Spinal cord (tissue), 10 donors: Measurements from ENCODE around the gene LSP1. TPM values are rescaled to one million over a fixed set of nuclear protein-coding genes. Genes with fewer than 3 reads are reported as not detected.
A peak's percentile ranks its signal among the peaks of the same experiment; 100 is the strongest.

Experiments used
- DNase-seq, 6 donors: peaks; one replicate each; pipeline versions ENCODE4 v3.0.0 to v3.0.0-alpha.2; 2013 to 2015; ENCODE audit warnings: low spot score in 6 of 6, low read depth in 4 of 6
- H3K27ac ChIP-seq: one replicate; pipeline ENCODE4 v1.5.1; 2013; ENCODE audit warnings: low read depth, low read length, control low read depth
- H3K27me3 ChIP-seq: one replicate; pipeline ENCODE4 v1.6.1; 2013; ENCODE audit warnings: low read length; ENCODE audit not compliant: control insufficient read depth, insufficient read depth
- H3K36me3 ChIP-seq: one replicate; pipeline ENCODE4 v1.6.1; 2013; ENCODE audit warnings: low read length; ENCODE audit not compliant: control insufficient read depth, insufficient read depth
- H3K4me1 ChIP-seq: one replicate; pipeline ENCODE4 v1.6.1; 2013; ENCODE audit warnings: low read length; ENCODE audit not compliant: control insufficient read depth, insufficient read depth
- H3K4me3 ChIP-seq: one replicate; pipeline ENCODE4 v1.5.1; 2013; ENCODE audit warnings: low read depth, low read length, control low read depth
- H3K9me3 ChIP-seq: one replicate; pipeline ENCODE4 v1.6.1; 2013; ENCODE audit warnings: low read length; ENCODE audit not compliant: control insufficient read depth, insufficient read depth
- WGBS: methylation state at CpG from one replicate; pipeline ENCODE4 v1.1.5; 2013; ENCODE audit warnings: missing lambda C conversion rate; ENCODE audit not compliant: insufficient coverage; 5-methylcytosine and 5-hydroxymethylcytosine counted together
- polyA plus RNA-seq, 2 donors: library from polyadenylated mRNA; unstranded; fragments of 120-200 nt; gene quantifications; one replicate each; pipeline ENCODE4 v1.2.1, GENCODE V29; 2013; ENCODE audit not compliant: insufficient read length in 2 of 2
- total RNA-seq, 2 donors: library from RNA; depleted of rRNA in 1 of 2; stranded (reverse); fragments of 120-200 nt in 1 of 2; fragments of >200 nt in 1 of 2; gene quantifications; one replicate each; pipeline versions ENCODE4 v1.2.3 to v1.2.4, GENCODE V29; 2013 to 2014
- donor health status: healthy.

The LSP1 gene
- total and polyA plus RNA-seq, 4 donors, result 2.1 to 10.6 (median 7.9) TPM

DNA sequence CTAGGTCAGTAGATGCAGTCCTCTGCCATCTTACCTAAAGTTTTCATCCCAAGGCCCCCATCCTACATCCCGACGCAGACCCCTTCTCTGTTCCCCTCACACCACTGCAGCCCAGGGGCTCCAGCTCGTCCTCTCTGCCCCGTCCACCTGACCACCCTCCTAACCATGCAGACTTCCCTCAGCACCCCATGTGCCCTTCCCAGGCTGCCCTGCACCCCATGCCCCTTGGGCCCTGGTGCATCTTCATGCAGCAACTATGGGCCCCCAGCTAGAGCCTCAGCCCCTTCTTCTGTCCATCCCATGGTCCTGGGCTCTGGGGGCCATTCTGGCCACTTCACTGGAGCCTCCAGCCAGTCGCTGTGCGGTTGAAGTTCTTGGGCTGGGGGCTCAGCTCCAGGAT, 35.9 kb downstream of the LSP1 start:
- no peak for DNase-seq

DNA sequence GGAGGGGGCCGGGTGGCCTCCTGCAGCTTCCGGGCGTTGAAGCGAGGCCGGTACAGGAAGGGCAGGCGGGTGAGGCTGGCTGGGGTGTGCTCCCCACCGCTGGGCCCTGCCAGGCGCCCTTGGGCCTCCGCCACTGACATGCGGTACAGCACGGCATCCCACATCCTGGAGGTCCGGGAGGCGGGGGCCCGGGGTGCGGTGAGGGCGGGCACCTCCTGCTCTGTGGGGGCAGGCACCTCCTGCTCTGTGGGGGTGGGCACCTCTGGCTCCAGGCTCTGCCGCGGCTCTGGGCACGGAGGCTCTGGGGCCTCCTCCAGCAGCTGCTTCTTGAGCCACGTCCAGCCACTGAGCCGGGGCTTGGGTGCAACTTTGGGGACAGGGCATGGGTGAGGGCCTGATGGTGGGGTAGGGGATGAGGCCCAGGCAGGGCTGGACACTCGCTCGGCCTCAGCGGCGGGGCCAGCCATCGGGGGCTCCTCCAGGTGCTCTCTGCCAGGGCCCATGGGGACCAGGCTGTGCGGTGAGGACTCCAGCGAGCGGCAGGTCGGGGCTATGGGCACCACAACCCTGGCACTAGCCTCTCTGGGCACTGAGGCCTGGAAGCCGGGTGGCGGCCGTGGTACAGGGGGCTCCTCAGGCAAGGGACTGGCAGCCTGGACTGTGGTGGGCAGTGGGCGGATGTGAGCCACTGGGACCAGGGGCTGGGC, 36.5 kb downstream of the LSP1 start:
- Histone ChIP-seq H3K27me3 (no peaks in the 10 kb centered on the region), H3K4me1 (no peaks in the 10 kb centered on the region), H3K9me3 (no peaks in the 10 kb centered on the region), H3K4me3 (no peak overlapping the region), H3K36me3 (no peaks in the 10 kb centered on the region), H3K27ac (no peak overlapping the region)
- no peak for DNase-seq
- WGBS, result 86% methylated on average over 33 of the region's 34 CpGs

More for the DNA sequence above, 35.9 kb downstream of the LSP1 start:
- Histone ChIP-seq H3K4me1 (no peaks in the 10 kb centered on the region), H3K27ac (no peak overlapping the region), H3K4me3 (no peak overlapping the region), H3K9me3 (no peaks in the 10 kb centered on the region), H3K27me3 (no peaks in the 10 kb centered on the region), H3K36me3 (no peaks in the 10 kb centered on the region)
- WGBS, result 90% methylated on average over 6 of the region's 6 CpGs

DNA sequence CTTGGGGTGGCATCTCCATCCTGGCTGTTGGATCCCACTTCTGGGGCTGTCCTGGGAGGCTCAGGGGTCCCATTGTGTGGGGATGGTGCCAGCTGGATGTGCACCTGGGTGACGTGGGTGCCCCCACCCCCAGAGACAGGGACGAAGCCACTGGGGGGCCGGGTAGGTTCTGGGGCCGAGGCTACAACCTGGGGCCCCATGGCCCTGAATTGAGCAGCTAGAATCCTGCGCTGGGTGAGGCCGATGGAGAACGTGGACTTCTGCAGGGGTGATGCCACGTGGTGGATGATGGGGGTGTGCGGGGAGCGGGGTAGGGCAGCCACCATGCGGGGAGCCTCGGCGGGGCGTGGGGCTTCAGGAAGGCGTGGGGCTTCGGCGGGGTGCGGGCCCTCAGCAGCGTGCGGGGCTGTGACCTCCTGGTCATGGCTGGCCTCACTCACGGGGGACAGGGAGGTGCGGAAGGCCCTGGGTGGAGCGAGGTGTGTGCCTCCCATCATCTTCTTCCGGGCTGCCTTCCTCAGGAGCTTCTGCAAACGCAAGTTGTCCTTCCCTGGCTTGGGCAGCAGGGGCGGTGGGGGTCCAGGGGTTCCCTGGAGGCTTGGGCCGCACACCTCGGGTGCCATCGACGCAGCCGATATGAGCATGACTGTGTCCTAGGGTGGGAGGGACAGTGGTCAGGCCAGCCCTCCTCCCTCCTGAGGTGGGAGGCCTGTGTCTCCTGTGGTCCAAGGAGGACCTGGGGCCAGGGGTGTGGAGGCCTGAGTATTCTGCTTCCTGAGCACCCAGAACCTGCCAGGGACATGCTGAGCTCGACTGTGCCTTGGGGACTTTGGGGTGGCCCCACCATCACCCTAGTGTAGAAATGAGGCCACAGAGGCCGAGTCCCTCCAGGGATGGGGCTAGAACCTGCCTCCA, 37.3 kb downstream of the LSP1 start:
- no peak for DNase-seq
- Histone ChIP-seq H3K36me3 (no peaks in the 10 kb centered on the region), H3K9me3 (no peaks in the 10 kb centered on the region), H3K4me1 (no peaks in the 10 kb centered on the region), H3K27ac (no peak overlapping the region), H3K4me3 (no peak overlapping the region), H3K27me3 (no peaks in the 10 kb centered on the region)
- WGBS, result 92% methylated on average over 28 of the region's 33 CpGs

DNA sequence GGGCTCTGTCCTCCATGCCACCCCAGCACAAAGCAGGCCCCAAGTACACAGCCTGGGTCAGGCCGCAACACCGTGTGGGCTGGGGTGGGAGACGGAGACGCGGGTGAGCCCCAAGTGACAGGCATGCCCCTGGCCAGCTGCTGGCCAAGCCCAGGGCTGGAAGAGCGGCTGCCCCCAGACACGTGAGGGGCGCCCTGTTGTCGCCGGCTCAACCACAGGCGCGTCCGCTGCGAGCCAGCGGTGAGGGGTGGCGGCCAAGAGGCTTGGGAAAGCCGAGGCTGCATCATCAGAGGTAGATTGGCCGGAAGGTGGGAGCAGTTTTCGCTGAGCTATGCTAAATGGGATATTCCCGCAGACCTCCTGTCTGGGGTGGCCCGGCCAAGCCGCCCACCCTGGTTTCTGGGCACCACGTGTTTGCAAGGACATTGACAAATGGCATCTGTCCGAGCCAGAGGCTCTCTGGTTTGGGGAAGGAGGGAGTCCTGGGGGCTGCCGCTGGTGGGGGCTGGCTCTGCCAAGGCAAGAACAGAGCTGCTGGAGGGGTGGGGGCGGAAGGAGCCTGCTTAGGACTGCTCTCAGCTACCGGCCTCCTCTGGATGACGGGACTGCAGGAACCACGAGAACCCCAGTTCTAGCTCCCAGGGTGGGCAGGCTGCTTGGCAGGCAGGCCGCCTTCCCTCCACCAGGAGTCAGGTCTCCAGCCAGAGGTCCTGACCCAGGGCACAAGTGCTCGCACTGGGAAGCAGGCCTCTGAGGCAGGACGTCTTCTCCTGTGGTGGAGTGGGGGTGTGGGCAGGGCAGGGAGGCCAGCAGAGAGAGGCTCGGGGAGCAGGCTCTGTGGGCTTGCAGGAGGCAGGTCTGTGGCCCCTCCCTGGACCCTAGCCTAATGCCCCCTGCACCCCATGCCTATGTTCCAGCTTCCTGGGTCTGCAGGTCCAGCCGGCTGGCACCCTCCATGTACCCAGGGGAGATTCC, 38.3 kb downstream of the LSP1 start:
- no peaks in the 10 kb centered on the region for H3K36me3 ChIP-seq
- WGBS, result 69% methylated on average over 33 of the region's 34 CpGs
- no peak for DNase-seq
- H3K9me3 ChIP-seq, result no peaks in the 10 kb centered on the region
- no peaks in the 10 kb centered on the region for H3K27me3 ChIP-seq
- H3K4me1 ChIP-seq, result no peaks in the 10 kb centered on the region
- H3K27ac ChIP-seq, result no peak overlapping the region
- H3K4me3 ChIP-seq, result no peak overlapping the region

DNA sequence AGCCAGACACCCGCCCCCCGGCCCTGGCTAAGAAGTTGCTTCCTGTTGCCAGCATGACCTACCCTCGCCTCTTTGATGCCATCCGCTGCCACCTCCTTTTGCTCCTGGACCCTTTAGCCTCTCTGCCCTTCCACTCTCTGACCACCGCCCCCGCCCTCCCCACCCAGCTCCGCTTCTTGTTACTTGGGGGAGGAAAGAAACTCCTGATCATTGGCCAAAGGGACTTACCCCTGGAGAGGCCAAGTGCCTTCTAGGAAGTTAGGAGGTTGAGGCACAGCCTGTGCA, 38.9 kb downstream of the LSP1 start, which contains the start of gene PRR33:
Gene PRR33 (minus strand): TSS at position 65 of the 285 bp plus-strand sequence. CDS start 1,311 bp downstream, outside the sequence.
- 83% methylated on average over 2 of the region's 7 CpGs for WGBS

DNA sequence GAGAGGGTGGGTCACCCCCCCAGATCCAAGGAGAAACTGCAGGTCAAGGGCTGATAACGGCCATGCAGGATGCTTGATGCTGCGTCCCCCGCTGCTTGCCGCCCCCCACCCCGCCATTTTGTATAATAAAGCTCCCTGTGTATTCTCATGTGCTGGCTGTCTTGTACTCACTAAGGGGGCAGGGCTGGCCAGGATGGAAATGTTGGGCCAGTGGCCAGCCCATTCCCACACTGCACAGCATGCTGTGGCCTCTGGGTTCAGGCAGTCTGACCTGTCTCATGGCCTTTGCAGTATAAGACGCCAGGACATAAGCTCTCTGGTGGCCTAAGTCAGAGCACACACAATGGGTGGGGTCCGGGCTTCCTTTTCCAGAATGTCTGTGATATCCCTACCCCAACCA, 39.2 kb downstream of the LSP1 start:
- 91% methylated on average over 6 of the region's 7 CpGs for WGBS
- DNase-seq, result no peak
- H3K27ac ChIP-seq, result no peak overlapping the region

More for the DNA sequence above, 38.9 kb downstream of the LSP1 start, which contains the start of gene PRR33:
- DNase-seq, result no peak
- H3K4me1 ChIP-seq, result no peaks in the 10 kb centered on the region
- H3K27me3 ChIP-seq, result no peaks in the 10 kb centered on the region
- H3K36me3 ChIP-seq, result no peaks in the 10 kb centered on the region
- no peak within 1 kb of the TSS for H3K27ac ChIP-seq
- H3K9me3 ChIP-seq, result no peaks in the 10 kb centered on the region
- no peak within 1 kb of the TSS for H3K4me3 ChIP-seq

DNA sequence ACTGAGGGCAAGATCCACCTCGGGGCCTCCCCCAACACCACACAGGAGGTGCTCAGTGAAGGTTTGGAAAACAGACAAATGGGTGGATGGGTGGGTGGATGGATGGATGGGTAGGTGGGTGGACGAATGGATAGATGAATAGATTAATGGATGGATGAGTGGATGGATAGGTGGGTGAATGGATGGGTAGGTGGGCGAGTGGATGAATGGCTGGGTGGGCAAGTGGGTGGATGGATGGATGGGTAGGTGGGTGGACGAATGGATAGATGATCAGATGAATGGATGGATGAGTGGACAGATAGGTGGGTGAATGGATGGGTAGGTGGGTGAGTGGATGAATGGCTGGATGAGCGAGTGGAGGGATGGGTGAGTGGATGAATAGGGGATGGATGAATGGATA, 39.7 kb downstream of the LSP1 start:
- 60% methylated on average over 4 of the region's 5 CpGs for WGBS
- no peaks in the 10 kb centered on the region for H3K27me3 ChIP-seq
- no peak overlapping the region for H3K4me3 ChIP-seq
- H3K27ac ChIP-seq, result no peak overlapping the region
- no peaks in the 10 kb centered on the region for H3K36me3 ChIP-seq
- DNase-seq, result no peak
- no peaks in the 10 kb centered on the region for H3K4me1 ChIP-seq
- no peaks in the 10 kb centered on the region for H3K9me3 ChIP-seq

More for the DNA sequence above, 39.2 kb downstream of the LSP1 start:
- Histone ChIP-seq H3K4me3 (no peak overlapping the region), H3K9me3 (no peaks in the 10 kb centered on the region), H3K27me3 (no peaks in the 10 kb centered on the region), H3K4me1 (no peaks in the 10 kb centered on the region), H3K36me3 (no peaks in the 10 kb centered on the region)

DNA sequence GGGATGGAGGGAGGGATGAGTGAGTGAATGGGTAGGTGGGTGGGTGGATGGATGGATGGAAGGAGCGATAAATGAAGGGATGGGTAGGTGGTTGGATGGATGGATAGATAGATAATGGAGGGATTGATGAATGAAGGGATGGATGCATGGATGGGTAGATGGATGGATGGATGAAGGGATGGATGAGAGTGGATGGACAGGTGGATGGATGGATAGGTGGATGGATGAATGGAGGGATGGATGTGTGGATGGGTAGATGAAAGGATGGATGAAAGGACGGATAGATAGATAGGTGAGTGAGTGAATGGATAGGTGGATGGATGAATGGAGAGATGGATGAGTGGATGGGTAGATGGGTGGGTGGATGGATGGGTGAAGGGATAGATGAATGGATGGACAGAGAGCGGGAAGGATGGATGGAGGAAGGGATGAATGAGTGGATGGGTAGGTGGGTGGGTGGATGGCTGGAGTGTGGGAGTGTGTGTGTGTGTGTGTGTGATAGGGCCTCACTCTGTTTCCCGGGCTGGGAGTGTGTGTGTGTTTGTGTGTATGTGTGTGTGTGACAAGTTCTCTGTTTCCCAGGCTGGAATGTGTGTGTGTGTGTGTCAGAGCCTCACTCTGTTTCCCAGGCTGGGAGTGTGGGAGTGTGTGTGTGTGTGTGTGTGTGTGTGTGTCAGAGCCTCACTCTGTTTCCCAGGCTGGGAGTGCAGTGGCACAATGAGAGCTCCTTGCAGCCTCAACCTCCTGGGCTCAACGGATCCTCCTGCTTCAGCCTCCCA, 40.9 kb downstream of the LSP1 start:
- 77% methylated on average over 4 of the region's 5 CpGs for WGBS
- DNase-seq, result no peak
- no peaks in the 10 kb centered on the region for H3K36me3 ChIP-seq
- no peaks in the 10 kb centered on the region for H3K9me3 ChIP-seq
- H3K4me1 ChIP-seq, result no peaks in the 10 kb centered on the region
- H3K27me3 ChIP-seq, result no peaks in the 10 kb centered on the region
- peak overlapping the region; percentile 68 for H3K27ac ChIP-seq
- no peak overlapping the region for H3K4me3 ChIP-seq
